Stimulated activated CD4-positive, alpha-beta T cell treated with anti-CD3 and anti-CD28 coated beads, Interleukin-2, amount 100 ng/mL, for 24 hours (primary cell): ENCODE data around the gene GPRIN1.
A peak's percentile ranks its signal among the peaks of the same experiment; 100 is the strongest.
"Not testable (repeated sequence)": the region's sequence is repeated elsewhere in the genome, so short reads cannot be mapped to it uniquely, and the experiment has no call there.

Experiments used
- DNase-seq, 2 donors: peaks; one replicate each; pipeline ENCODE4 v3.0.0-alpha.2; 2020

Gene GPRIN1

GRCh38 chr5:176565760-176566288 lies 44.1 kb downstream of the GPRIN1 start:
- no peak for DNase-seq

- DNase-seq = no peak
These were observed 46.0 kb downstream of the GPRIN1 start for GRCh38 chr5:176564002-176564401.

GRCh38 chr5:176562189-176562588 lies 47.8 kb downstream of the GPRIN1 start:
- no peak for DNase-seq

GRCh38 chr5:176561259-176561658 lies 48.7 kb downstream of the GPRIN1 start:
- DNase-seq = no peak

- DNase-seq = peak; percentile 29 to 51
These were observed 49.6 kb downstream of the GPRIN1 start for GRCh38 chr5:176560364-176560763.

- no peak for DNase-seq
These were observed 50.3 kb downstream of the GPRIN1 start for GRCh38 chr5:176559683-176560082.

- DNase-seq = no peak
These were observed 52.1 kb downstream of the GPRIN1 start for GRCh38 chr5:176557846-176558245.

- no peak for DNase-seq
These were observed 56.5 kb downstream of the GPRIN1 start for GRCh38 chr5:176553260-176554085.

- DNase-seq = no peak
These were observed 57.6 kb downstream of the GPRIN1 start for GRCh38 chr5:176552332-176552869.

- DNase-seq = not testable (repeated sequence)
These were observed 59.0 kb downstream of the GPRIN1 start for GRCh38 chr5:176550937-176551336.

- no peak for DNase-seq
These were observed 59.6 kb downstream of the GPRIN1 start for GRCh38 chr5:176550275-176550831.

GRCh38 chr5:176549871-176550270 lies 60.1 kb downstream of the GPRIN1 start:
- no peak for DNase-seq

GRCh38 chr5:176548967-176549444 lies 61.0 kb downstream of the GPRIN1 start, which contains the start of gene CDHR2:
Gene CDHR2, plus strand, starts transcription at chr5:176549342. Its CDS starts 16,011 bp downstream, at chr5:176565353.
- no peak for DNase-seq

- no peak for DNase-seq
These were observed 62.2 kb downstream of the GPRIN1 start for GRCh38 chr5:176547802-176548201.
